Right atrium auricular region (tissue), 2 donors: ENCODE data around the gene PPP1R14B. TPM values are rescaled to one million over a fixed set of nuclear protein-coding genes. Genes with fewer than 3 reads are reported as not detected.

Experiments used
- DNase-seq: peaks from one replicate; pipeline ENCODE4 v3.0.0-alpha.2; 2019; ENCODE audit warnings: low spot score
- H3K27ac ChIP-seq, 2 donors: fragments of 200-600 bp; sonication (generic); 1 replicate in 1 of 2; 2 replicates in 1 of 2; pipeline ENCODE4 v1.5.1; 2016 to 2019
- H3K27me3 ChIP-seq, 2 donors: fragments of 200-600 bp; sonication (generic); one replicate each; pipeline versions ENCODE4 v1.5.1 to v1.6.0; 2017 to 2019
- H3K36me3 ChIP-seq: fragments of 200-600 bp; sonication (generic); one replicate; pipeline ENCODE4 v1.5.1; 2016
- H3K4me1 ChIP-seq, 2 donors: fragments of 200-600 bp; sonication (generic); one replicate each; pipeline versions ENCODE4 v1.5.1 to v1.6.0; 2017 to 2019
- H3K4me3 ChIP-seq, 2 donors: fragments of 200-600 bp; sonication (generic); 1 replicate in 1 of 2; 2 replicates in 1 of 2; pipeline ENCODE4 v1.5.1; 2017 to 2019; ENCODE audit warnings: mild to moderate bottlenecking in 1 of 2, moderate library complexity in 1 of 2
- H3K9me3 ChIP-seq, 2 donors: fragments of 200-600 bp; sonication (generic); one replicate each; pipeline ENCODE4 v1.5.1; 2019
- CTCF ChIP-seq, 2 donors: fragments of 200-600 bp; sonication (generic); IDR thresholded peaks; one replicate each; pipeline ENCODE4 v1.5.1; 2019; ENCODE audit warnings: antibody characterized with exemption in 2 of 2
- total RNA-seq, 2 donors: library from RNA; depleted of rRNA; stranded (reverse); fragments of >200 nt; gene quantifications; one replicate each; pipeline ENCODE4 v1.1.0, GENCODE V29; 2016

Gene PPP1R14B
- total RNA-seq, 2 donors from 2014 or later: 76.4 to 99.2 TPM

GRCh38 chr11:64207256-64208085, 39.3 kb downstream of the PPP1R14B start:
- no peaks in the 10 kb centered on the region for H3K27me3 ChIP-seq
- DNase-seq: peak; percentile 87
- H3K9me3 ChIP-seq: no peaks in the 10 kb centered on the region
- peak overlapping the region; percentile 84 to 92 for H3K27ac ChIP-seq
- peak overlapping the region; percentile 43 to 49 for H3K4me3 ChIP-seq
- H3K4me1 ChIP-seq: peaks cover 0 to 38% of the 10 kb centered on the region in 2 donors
- peaks cover 35% of the 10 kb centered on the region for H3K36me3 ChIP-seq
- TF ChIP-seq CTCF (IDR thresholded peaks at IDR 0.05): no peak

GRCh38 chr11:64206457-64207255, 40.1 kb downstream of the PPP1R14B start, which contains the start of gene FERMT3:
FERMT3 (plus strand) TSS chr11:64206721; CDS start chr11:64207365, 644 bp downstream.
- DNase-seq: no peak
- peaks cover 39% of the 10 kb centered on the region for H3K36me3 ChIP-seq
- TF ChIP-seq CTCF (IDR thresholded peaks at IDR 0.05): no peak
- H3K27me3 ChIP-seq: no peaks in the 10 kb centered on the region
- peaks cover 0 to 38% of the 10 kb centered on the region in 2 donors for H3K4me1 ChIP-seq
- no peaks in the 10 kb centered on the region for H3K9me3 ChIP-seq
- peak within 1 kb of the TSS; percentile 84 to 92 for H3K27ac ChIP-seq
- peak within 1 kb of the TSS; percentile 43 to 49 for H3K4me3 ChIP-seq

GRCh38 chr11:64204464-64204989, 42.2 kb downstream of the PPP1R14B start:
- Histone ChIP-seq H3K36me3 (peaks cover 60% of the 10 kb centered on the region), H3K27me3 (no peaks in the 10 kb centered on the region), H3K27ac (no peak overlapping the region), H3K4me1 (peaks cover 0 to 38% of the 10 kb centered on the region in 2 donors), H3K4me3 (no peak overlapping the region), H3K9me3 (no peaks in the 10 kb centered on the region)
- peak; percentile 92 for DNase-seq
- TF ChIP-seq CTCF (IDR thresholded peaks at IDR 0.05): peak; percentile 63 to 83

GRCh38 chr11:64204080-64204440, 42.7 kb downstream of the PPP1R14B start:
- H3K36me3 ChIP-seq: peaks cover 62% of the 10 kb centered on the region
- H3K9me3 ChIP-seq: no peaks in the 10 kb centered on the region
- H3K4me1 ChIP-seq: peaks cover 0 to 38% of the 10 kb centered on the region in 2 donors
- H3K27ac ChIP-seq: no peak overlapping the region
- H3K27me3 ChIP-seq: no peaks in the 10 kb centered on the region
- no peak for DNase-seq
- no peak for TF ChIP-seq CTCF (IDR thresholded peaks at IDR 0.05)
- no peak overlapping the region for H3K4me3 ChIP-seq

GRCh38 chr11:64203421-64204079, 43.2 kb downstream of the PPP1R14B start:
- Histone ChIP-seq H3K36me3 (peaks cover 67% of the 10 kb centered on the region), H3K9me3 (no peaks in the 10 kb centered on the region)

More at GRCh38 chr11:64203421-64204079, 43.2 kb downstream of the PPP1R14B start:
- no peak for TF ChIP-seq CTCF (IDR thresholded peaks at IDR 0.05)
- no peak for DNase-seq
- no peak overlapping the region for H3K4me3 ChIP-seq
- H3K27ac ChIP-seq: no peak overlapping the region
- peaks cover 0 to 36% of the 10 kb centered on the region in 2 donors for H3K4me1 ChIP-seq
- no peaks in the 10 kb centered on the region for H3K27me3 ChIP-seq
